Stimulated activated CD4-positive, alpha-beta T cell treated with anti-CD3 and anti-CD28 coated beads, TNF-alpha, amount 100 ng/mL, for 1 hour (primary cell): Measurements from ENCODE around the gene EDEM2.
"Not testable (repeated sequence)": the region's sequence is repeated elsewhere in the genome, so short reads cannot be mapped to it uniquely, and the experiment has no call there.

Experiments
- DNase-seq, 3 donors: peaks; one replicate each; pipeline ENCODE4 v3.0.0-alpha.2; 2020; ENCODE audit warnings: low read depth in 3 of 3, low spot score in 1 of 3

Gene EDEM2, protein sequence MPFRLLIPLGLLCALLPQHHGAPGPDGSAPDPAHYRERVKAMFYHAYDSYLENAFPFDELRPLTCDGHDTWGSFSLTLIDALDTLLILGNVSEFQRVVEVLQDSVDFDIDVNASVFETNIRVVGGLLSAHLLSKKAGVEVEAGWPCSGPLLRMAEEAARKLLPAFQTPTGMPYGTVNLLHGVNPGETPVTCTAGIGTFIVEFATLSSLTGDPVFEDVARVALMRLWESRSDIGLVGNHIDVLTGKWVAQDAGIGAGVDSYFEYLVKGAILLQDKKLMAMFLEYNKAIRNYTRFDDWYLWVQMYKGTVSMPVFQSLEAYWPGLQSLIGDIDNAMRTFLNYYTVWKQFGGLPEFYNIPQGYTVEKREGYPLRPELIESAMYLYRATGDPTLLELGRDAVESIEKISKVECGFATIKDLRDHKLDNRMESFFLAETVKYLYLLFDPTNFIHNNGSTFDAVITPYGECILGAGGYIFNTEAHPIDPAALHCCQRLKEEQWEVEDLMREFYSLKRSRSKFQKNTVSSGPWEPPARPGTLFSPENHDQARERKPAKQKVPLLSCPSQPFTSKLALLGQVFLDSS

GRCh38 chr20:35146920-35147574, at the start of gene EDEM2:
Gene EDEM2, minus strand, starts transcription at chr20:35147336. Its CDS starts 78 bp downstream, at chr20:35147258.
- DNase-seq = peak; percentile 87 to 88 (median 87)

DNA sequence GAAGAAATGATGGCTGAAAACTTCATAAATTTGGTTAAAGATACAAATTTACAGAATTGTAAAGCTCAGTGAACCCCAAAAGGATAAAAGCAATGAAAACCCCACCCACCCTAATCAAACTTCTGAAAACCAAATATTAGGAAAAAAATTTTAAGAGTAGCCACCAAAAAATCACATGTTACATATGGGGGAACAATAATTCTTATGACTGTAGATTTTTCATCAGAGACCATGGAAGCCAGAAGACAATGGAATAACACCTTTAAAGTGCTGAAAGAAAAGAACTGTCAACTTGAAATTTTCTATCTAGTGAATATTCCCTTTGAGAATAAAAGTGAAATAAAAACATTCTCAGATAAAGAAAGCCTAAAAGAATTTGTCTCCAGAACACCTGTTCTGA, 49.2 kb upstream of the EDEM2 start:
- no peak for DNase-seq

- DNase-seq = not testable (repeated sequence)
These were observed 46.1 kb upstream of the EDEM2 start for GRCh38 chr20:35193031-35193791.

DNA sequence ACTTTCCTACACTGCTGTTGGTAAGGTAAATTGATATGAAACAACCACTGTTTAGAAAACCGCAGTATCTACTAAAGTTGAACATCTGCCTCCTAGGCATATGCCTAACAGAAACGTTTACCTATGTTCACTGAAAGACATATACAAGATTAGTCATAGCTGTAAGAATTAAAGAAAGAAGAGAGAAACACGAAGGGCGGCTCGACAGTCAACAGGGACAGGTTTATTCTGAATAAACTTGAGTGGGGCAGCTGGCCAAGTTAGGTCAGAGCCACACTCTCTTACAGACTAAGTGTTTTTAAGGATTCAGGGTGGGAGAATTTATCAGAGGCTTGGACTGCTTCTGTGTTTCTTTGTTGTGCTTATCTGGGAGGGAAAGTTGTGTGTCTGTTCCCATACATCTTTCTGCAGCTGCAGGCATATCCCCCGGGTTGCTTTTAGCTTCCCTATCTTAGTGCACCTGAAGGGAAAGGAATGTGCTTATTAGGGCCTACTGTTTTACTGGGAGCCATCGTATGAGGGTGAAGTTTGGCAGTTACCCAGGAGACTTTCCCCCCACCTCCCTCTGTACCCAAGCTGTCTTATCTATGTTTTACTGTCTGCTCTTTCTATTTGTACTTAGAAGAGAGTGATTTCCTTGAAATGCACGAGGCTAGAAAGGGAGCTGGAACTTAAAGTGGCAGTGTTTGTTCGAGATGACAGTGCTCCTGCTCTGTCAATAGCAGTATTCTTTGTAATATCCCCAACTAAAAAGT, 45.2 kb upstream of the EDEM2 start:
- DNase-seq = no peak

DNA sequence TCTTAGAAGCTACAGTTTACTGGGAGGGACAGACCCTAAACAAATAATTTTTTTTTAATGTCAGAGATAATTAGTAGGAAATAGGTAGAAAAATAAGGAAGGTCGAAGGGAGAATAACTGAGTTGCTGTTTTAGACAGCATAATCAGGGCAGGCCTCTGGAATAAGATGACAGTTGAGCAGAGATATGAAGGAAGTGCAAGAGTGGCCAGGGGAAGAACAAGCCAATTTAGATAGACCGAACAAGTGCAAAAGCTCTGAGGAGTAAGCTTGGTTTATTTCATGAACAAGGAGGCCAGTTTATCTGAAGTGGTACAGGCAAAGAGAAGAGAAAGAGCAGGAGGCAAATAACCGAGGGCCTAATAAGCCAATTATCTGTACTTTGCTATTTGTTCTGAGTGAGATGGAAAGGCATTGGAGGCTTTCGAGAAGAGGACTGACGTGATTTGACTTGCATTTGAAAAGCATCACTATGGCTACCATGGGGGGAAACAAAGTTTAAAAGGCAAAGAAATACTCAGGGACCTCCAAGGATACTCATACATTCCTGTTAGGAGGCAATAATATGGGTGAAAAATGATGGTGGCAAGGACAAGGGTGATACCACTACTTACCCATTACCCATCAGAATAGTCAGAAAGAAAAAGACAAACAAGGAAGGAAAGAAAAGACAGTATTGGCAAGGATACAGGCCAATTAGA, 44.4 kb upstream of the EDEM2 start:
- DNase-seq = no peak

DNA sequence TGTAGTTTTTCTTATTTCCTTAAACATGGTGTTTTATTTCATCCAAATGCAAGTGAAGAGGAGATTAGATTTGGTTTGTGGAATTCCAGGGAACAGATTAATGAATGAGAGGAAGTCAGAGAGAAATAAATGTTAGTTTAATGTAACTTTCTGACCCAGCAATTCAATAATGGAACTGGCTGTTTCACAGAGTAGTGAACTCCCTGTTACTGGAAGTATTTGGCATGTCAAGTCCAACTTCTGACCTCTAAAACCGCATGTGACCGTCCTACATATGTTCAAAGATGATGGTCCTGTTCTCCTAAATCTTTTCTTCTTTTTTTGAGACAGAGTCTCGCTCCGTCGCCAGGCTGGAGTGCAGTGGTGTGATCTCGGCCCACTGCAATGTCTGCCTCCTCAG, 43.4 kb upstream of the EDEM2 start:
- no peak for DNase-seq

- not testable (repeated sequence) for DNase-seq
These were observed 42.1 kb upstream of the EDEM2 start for GRCh38 chr20:35189223-35189622.

DNA sequence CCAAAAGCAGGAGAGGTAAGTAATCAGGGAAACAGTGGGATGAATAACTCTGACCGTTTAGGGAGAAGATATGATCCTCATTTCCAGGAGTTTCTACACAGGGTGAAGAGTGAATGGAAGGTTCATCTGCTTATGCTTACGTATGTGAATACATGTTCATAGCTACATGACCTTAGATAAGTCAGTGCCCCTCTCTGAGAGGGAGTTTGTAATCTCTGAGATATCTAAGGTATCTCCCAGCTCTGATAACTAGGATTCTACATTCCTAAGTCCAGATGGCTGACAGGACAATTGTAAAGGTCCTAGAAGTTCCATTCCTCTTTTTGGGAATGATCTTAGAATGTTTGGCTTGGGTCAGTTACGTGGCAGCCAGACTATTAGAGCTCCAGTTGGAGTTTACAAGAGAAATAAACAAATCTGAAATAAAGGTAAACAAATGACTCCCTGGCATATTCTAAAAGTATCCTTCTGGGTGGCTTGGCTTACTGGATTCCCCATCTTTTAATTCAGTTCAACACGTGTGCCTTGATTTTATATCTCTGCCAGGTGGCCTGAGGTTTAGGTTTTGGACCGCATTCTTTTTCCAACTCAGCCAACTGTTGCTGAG, 40.6 kb upstream of the EDEM2 start:
- no peak for DNase-seq

DNA sequence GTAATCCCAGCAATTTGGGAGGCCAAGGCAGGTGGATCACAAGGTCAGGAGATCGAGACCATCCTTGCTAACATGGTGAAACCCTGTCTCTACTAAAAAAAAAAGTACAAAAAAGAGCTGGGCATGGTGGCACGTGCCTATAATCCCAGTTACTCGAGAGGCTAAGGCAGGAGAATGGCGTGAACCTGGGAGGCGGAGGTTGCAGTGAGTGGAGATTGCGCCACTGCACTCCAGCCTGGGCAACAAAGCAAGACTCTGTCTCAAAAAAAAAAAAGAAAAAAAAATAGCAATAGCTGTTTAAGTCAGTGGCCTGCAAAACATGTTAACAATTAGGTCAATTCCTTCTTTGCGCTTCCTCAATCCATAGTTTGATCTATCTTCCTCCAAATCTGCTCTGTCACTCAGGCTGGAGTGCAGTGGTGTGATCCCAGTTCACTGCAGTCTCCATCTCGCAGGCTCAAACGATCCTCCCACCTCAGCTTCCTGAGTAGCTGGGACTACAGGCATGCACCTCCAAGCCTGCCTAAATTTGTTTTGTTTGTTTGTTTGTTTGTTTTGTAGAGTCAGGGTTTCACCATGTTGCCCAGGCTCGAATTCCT, 39.7 kb upstream of the EDEM2 start:
- DNase-seq = not testable (repeated sequence)

DNA sequence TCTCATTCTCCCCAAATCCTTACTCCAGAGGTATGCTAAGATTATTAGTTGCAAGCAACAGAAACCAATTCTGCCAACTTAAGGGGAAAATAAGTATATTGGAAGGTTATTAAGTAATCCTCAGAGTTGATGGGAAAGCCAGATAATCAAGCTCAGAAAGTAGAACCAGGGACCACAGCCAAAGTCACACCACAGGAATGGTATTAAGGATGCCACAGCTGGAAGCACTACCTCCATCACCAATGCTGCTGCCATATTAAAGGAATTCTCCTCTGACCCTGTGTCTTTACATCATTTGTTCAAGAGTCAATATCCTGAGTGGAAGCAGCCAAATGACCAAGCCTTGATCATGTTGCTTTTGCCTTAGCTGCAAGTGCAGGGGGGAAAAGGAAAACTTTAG, 34.6 kb upstream of the EDEM2 start:
- no peak for DNase-seq

DNA sequence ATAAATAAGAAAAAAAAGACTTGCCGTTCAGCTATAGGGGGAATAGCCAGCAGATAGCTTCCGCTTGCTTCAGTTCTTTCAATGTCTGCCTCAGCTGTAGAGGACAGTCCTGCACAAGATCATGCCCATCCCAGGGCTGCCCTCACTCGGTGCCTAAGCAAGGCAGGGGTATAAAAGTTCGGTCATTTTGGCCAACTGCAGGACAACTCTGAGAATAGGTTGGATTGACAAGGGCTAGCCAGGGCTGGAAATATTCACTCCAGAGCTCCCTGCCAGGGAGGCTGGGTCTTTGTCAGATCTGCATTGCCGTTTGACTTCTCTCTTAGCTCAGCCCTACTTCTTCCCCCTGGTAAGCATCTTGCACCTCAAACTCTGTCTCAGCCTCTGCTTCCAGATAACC, 33.1 kb upstream of the EDEM2 start:
- DNase-seq = no peak

- DNase-seq = no peak
These were observed 32.4 kb upstream of the EDEM2 start for GRCh38 chr20:35179292-35180212.

DNA sequence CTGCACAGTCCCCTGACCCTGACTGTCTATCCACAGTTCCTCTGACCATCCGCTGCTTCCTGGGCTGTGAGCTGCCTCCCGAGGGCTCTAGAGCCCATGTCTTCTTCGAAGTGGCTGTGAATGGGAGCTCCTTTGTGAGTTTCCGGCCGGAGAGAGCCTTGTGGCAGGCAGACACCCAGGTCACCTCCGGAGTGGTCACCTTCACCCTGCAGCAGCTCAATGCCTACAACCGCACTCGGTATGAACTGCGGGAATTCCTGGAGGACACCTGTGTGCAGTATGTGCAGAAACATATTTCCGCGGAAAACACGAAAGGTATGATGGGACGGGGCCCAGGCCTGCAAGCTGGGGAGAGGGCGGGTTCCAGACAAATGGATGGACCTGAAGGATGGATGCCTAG, 29.0 kb upstream of the EDEM2 start:
- DNase-seq = no peak

DNA sequence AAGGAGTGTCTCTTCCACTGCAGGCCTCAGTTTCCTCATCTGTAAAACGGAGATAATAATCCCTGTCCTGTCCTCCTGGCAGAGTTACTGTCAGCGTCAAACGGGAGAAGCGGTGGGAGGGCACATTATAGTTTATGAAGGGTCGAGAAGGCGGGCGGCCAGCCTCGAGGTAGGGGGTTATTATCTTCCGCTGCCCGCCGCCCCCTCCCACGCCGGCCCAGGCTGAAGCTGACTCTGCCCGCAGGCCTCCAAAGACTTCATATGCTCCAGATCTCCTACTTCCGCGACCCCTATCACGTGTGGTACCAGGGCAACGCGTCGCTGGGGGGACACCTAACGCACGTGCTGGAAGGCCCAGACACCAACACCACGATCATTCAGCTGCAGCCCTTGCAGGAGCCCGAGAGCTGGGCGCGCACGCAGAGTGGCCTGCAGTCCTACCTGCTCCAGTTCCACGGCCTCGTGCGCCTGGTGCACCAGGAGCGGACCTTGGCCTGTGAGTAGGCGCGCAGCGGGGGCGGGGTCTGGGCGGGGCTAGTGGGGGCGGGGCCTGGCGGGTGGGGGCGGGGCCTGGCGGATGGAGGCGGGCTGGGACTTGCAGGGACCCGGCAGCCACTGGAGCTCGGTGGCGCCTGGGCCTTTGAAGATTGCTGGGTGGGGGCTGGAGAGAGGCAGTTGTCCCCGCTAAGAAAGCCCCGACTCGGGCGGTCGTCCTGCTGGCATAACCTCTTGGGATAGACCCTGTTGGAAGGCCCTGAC, 27.5 kb upstream of the EDEM2 start:
- no peak for DNase-seq

DNA sequence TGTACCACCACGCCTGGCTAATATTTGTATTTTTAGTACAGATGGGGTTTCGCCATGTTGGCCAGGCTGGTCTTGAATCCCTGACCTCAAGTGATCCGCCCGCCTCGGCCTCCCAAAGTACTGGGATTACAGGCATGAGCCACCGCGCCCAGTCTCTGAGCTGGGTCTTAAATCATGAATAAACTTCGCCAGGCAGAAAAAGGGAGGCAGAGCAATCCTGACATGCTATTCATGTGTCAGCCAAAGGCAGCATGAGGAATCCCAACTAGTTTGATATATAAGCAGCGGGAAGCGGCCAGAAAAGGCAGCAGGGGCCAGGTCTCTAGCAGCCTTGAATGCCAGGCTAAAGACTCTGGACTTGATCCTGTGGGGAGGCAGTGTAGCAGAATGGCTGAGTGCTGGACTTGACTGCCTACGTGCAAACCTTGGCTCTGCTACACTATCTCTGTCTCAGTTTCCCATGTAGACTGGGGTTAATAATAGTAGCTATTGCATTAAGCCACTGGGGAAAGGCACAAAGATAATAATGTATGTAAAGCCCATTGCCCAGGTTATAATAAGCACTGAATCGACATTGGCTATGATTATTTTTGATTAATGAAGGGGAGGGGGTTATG, 26.5 kb upstream of the EDEM2 start:
- no peak for DNase-seq

- no peak for DNase-seq
These were observed 25.3 kb upstream of the EDEM2 start for GRCh38 chr20:35172434-35172806.

DNA sequence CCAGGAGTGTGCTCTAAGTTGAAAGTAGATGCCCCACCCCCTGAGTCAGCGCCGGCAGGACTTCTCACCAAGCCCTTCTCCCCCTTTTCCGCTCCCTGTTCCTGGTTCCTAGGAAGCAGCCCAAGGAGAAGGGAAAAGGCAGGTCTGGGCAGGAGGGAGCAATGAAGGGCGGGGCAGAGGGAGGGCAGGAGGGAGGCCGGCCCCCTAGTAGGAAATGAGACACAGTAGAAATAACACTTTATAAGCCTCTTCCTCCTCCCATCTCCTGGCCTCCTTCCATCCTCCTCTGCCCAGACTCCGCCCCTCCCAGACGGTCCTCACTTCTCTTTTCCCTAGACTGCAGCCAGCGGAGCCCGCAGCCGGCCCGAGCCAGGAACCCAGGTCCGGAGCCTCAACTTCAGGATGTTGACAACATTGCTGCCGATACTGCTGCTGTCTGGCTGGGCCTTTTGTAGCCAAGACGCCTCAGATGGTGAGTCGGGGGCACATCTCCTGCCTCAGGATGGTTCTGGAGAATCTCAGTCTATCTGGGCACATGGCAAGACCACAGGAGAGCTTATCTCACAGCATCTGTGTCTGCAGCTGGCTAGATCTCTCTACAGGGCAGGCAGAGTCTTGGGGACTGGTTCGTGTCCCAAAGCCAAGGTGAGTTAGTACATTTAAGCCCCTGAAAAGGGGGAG, 24.8 kb upstream of the EDEM2 start, which contains the start of gene PROCR:
PROCR (plus strand) TSS at position 320 of the 681 bp plus-strand sequence; CDS start at position 403, 83 bp downstream.
- DNase-seq = no peak
